ENCODE data around the gene TPCN1. TPM values are rescaled to one million over a fixed set of nuclear protein-coding genes. Genes with fewer than 3 reads are reported as not detected.

The TPCN1 gene
- total RNA-seq, 1 experiment from 2014 or later = 32.7 TPM

DNA sequence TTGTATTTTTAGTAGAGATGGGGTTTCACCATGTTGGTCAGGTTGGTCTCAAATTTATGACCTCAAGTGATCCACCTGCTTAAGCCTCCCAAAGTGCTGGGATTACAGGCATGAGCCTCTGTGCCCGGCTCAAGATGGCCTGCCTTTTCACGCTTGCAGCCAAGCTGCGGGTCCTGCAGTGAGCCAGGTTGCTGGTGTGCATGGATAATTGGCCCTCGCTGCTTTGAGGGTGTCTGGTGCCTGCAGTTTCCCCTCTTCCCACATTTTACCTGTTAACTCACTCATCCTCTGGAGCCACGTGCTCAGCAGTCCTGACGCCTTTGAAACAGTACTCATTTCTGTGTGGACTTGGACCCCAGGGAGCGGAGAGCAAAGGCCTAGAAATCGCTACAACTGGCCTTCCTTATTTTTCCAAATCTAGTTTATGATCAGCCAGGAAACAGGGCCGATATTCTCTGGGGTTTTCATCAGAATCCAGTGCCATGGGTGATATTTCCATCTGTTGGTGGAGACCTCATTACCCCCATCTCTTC is 42.2 kb downstream of the TPCN1 start:
- ChIA-PET CTCF (no interaction called here), POLR2A (no interaction called here)
- Mint-ChIP-seq H3K4me1 (peaks cover 21% of the 10 kb centered on the region), H3K27me3 (ENCODE audit: low read depth) (no peaks in the 10 kb centered on the region), H3K4me3 (no peak overlapping the region), H3K36me3 (peaks cover 9% of the 10 kb centered on the region; the same call in 1 of the 2 replicates), H3K9me3 (no peaks in the 10 kb centered on the region), H3K27ac (no peak overlapping the region)
- no peak for ATAC-seq
- no peak for DNase-seq (ENCODE audit: low spot score)
- TF ChIP-seq, protein P1, sequence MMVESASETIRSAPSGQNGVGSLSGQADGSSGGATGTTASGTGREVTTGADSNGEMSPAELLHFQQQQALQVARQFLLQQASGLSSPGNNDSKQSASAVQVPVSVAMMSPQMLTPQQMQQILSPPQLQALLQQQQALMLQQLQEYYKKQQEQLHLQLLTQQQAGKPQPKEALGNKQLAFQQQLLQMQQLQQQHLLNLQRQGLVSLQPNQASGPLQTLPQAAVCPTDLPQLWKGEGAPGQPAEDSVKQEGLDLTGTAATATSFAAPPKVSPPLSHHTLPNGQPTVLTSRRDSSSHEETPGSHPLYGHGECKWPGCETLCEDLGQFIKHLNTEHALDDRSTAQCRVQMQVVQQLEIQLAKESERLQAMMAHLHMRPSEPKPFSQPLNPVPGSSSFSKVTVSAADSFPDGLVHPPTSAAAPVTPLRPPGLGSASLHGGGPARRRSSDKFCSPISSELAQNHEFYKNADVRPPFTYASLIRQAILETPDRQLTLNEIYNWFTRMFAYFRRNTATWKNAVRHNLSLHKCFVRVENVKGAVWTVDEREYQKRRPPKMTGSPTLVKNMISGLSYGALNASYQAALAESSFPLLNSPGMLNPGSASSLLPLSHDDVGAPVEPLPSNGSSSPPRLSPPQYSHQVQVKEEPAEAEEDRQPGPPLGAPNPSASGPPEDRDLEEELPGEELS (CRISPR knock-in tag; IDR thresholded peaks at IDR 0.05) = no peak
- TF ChIP-seq NFE2L1 (CRISPR knock-in tag; IDR thresholded peaks at IDR 0.05) = no peak
- no peak for TF ChIP-seq ZNF416 (CRISPR knock-in tag; IDR thresholded peaks at IDR 0.05)
- TF ChIP-seq ZNF671 (CRISPR knock-in tag; IDR thresholded peaks at IDR 0.05) = no peak
- TF ChIP-seq, protein P2, sequence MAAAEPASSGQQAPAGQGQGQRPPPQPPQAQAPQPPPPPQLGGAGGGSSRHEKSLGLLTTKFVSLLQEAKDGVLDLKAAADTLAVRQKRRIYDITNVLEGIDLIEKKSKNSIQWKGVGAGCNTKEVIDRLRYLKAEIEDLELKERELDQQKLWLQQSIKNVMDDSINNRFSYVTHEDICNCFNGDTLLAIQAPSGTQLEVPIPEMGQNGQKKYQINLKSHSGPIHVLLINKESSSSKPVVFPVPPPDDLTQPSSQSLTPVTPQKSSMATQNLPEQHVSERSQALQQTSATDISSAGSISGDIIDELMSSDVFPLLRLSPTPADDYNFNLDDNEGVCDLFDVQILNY (CRISPR knock-in tag; IDR thresholded peaks at IDR 0.05) = no peak
- TF ChIP-seq, protein P3, sequence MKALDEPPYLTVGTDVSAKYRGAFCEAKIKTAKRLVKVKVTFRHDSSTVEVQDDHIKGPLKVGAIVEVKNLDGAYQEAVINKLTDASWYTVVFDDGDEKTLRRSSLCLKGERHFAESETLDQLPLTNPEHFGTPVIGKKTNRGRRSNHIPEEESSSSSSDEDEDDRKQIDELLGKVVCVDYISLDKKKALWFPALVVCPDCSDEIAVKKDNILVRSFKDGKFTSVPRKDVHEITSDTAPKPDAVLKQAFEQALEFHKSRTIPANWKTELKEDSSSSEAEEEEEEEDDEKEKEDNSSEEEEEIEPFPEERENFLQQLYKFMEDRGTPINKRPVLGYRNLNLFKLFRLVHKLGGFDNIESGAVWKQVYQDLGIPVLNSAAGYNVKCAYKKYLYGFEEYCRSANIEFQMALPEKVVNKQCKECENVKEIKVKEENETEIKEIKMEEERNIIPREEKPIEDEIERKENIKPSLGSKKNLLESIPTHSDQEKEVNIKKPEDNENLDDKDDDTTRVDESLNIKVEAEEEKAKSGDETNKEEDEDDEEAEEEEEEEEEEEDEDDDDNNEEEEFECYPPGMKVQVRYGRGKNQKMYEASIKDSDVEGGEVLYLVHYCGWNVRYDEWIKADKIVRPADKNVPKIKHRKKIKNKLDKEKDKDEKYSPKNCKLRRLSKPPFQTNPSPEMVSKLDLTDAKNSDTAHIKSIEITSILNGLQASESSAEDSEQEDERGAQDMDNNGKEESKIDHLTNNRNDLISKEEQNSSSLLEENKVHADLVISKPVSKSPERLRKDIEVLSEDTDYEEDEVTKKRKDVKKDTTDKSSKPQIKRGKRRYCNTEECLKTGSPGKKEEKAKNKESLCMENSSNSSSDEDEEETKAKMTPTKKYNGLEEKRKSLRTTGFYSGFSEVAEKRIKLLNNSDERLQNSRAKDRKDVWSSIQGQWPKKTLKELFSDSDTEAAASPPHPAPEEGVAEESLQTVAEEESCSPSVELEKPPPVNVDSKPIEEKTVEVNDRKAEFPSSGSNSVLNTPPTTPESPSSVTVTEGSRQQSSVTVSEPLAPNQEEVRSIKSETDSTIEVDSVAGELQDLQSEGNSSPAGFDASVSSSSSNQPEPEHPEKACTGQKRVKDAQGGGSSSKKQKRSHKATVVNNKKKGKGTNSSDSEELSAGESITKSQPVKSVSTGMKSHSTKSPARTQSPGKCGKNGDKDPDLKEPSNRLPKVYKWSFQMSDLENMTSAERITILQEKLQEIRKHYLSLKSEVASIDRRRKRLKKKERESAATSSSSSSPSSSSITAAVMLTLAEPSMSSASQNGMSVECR (CRISPR knock-in tag; IDR thresholded peaks at IDR 0.05; ENCODE audit: borderline replicate concordance) = no peak
- TF ChIP-seq, protein P4, sequence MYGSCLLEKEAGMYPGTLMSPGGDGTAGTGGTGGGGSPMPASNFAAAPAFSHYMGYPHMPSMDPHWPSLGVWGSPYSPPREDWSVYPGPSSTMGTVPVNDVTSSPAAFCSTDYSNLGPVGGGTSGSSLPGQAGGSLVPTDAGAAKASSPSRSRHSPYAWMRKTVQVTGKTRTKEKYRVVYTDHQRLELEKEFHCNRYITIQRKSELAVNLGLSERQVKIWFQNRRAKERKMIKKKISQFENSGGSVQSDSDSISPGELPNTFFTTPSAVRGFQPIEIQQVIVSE (CRISPR knock-in tag; IDR thresholded peaks at IDR 0.05; ENCODE audit: borderline replicate concordance) = no peak
- TF ChIP-seq, protein P5, sequence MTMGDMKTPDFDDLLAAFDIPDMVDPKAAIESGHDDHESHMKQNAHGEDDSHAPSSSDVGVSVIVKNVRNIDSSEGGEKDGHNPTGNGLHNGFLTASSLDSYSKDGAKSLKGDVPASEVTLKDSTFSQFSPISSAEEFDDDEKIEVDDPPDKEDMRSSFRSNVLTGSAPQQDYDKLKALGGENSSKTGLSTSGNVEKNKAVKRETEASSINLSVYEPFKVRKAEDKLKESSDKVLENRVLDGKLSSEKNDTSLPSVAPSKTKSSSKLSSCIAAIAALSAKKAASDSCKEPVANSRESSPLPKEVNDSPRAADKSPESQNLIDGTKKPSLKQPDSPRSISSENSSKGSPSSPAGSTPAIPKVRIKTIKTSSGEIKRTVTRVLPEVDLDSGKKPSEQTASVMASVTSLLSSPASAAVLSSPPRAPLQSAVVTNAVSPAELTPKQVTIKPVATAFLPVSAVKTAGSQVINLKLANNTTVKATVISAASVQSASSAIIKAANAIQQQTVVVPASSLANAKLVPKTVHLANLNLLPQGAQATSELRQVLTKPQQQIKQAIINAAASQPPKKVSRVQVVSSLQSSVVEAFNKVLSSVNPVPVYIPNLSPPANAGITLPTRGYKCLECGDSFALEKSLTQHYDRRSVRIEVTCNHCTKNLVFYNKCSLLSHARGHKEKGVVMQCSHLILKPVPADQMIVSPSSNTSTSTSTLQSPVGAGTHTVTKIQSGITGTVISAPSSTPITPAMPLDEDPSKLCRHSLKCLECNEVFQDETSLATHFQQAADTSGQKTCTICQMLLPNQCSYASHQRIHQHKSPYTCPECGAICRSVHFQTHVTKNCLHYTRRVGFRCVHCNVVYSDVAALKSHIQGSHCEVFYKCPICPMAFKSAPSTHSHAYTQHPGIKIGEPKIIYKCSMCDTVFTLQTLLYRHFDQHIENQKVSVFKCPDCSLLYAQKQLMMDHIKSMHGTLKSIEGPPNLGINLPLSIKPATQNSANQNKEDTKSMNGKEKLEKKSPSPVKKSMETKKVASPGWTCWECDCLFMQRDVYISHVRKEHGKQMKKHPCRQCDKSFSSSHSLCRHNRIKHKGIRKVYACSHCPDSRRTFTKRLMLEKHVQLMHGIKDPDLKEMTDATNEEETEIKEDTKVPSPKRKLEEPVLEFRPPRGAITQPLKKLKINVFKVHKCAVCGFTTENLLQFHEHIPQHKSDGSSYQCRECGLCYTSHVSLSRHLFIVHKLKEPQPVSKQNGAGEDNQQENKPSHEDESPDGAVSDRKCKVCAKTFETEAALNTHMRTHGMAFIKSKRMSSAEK (CRISPR knock-in tag; IDR thresholded peaks at IDR 0.05; ENCODE audit: borderline replicate concordance) = no peak
- TF ChIP-seq, protein P6, sequence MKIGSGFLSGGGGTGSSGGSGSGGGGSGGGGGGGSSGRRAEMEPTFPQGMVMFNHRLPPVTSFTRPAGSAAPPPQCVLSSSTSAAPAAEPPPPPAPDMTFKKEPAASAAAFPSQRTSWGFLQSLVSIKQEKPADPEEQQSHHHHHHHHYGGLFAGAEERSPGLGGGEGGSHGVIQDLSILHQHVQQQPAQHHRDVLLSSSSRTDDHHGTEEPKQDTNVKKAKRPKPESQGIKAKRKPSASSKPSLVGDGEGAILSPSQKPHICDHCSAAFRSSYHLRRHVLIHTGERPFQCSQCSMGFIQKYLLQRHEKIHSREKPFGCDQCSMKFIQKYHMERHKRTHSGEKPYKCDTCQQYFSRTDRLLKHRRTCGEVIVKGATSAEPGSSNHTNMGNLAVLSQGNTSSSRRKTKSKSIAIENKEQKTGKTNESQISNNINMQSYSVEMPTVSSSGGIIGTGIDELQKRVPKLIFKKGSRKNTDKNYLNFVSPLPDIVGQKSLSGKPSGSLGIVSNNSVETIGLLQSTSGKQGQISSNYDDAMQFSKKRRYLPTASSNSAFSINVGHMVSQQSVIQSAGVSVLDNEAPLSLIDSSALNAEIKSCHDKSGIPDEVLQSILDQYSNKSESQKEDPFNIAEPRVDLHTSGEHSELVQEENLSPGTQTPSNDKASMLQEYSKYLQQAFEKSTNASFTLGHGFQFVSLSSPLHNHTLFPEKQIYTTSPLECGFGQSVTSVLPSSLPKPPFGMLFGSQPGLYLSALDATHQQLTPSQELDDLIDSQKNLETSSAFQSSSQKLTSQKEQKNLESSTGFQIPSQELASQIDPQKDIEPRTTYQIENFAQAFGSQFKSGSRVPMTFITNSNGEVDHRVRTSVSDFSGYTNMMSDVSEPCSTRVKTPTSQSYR (CRISPR knock-in tag; IDR thresholded peaks at IDR 0.05) = no peak
- no peak for TF ChIP-seq ZNF423 (CRISPR knock-in tag; IDR thresholded peaks at IDR 0.05)
- TF ChIP-seq EMX1 (CRISPR knock-in tag; IDR thresholded peaks at IDR 0.05) = no peak
- no peak for TF ChIP-seq GTF2I (CRISPR knock-in tag; conservative IDR thresholded peaks at IDR 0.05)
- no peak for TF ChIP-seq HMGA2 (CRISPR knock-in tag; IDR thresholded peaks at IDR 0.05)
- no peak for TF ChIP-seq ELF4 (CRISPR knock-in tag; IDR thresholded peaks at IDR 0.05; ENCODE audit: low read depth)
- TF ChIP-seq, protein P7, sequence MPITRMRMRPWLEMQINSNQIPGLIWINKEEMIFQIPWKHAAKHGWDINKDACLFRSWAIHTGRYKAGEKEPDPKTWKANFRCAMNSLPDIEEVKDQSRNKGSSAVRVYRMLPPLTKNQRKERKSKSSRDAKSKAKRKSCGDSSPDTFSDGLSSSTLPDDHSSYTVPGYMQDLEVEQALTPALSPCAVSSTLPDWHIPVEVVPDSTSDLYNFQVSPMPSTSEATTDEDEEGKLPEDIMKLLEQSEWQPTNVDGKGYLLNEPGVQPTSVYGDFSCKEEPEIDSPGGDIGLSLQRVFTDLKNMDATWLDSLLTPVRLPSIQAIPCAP (CRISPR knock-in tag; IDR thresholded peaks at IDR 0.05) = no peak
- TF ChIP-seq IRF2 (CRISPR knock-in tag; IDR thresholded peaks at IDR 0.05; ENCODE audit: borderline replicate concordance, low read depth) = no peak
- TF ChIP-seq, protein P8, sequence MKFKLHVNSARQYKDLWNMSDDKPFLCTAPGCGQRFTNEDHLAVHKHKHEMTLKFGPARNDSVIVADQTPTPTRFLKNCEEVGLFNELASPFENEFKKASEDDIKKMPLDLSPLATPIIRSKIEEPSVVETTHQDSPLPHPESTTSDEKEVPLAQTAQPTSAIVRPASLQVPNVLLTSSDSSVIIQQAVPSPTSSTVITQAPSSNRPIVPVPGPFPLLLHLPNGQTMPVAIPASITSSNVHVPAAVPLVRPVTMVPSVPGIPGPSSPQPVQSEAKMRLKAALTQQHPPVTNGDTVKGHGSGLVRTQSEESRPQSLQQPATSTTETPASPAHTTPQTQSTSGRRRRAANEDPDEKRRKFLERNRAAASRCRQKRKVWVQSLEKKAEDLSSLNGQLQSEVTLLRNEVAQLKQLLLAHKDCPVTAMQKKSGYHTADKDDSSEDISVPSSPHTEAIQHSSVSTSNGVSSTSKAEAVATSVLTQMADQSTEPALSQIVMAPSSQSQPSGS (CRISPR knock-in tag; IDR thresholded peaks at IDR 0.05; ENCODE audit: borderline replicate concordance, low read depth) = no peak
- no peak for TF ChIP-seq ZBTB21 (CRISPR knock-in tag; IDR thresholded peaks at IDR 0.05; ENCODE audit: borderline replicate concordance)
